GM21528 (cell line): ENCODE measurements around the gene SLC34A3.
"Not testable (repeated sequence)": the region's sequence is repeated elsewhere in the genome, so short reads cannot be mapped to it uniquely, and the experiment has no call there.

Experiments used
- ATAC-seq: cut with Tn5 transposase; IDR thresholded peaks from one replicate; pipeline ENCODE4 v1.9.1; 2021; ENCODE audit warnings: mild to moderate bottlenecking, moderate library complexity; ENCODE audit not compliant: unreplicated experiment, low FRiP score

The SLC34A3 gene

DNA sequence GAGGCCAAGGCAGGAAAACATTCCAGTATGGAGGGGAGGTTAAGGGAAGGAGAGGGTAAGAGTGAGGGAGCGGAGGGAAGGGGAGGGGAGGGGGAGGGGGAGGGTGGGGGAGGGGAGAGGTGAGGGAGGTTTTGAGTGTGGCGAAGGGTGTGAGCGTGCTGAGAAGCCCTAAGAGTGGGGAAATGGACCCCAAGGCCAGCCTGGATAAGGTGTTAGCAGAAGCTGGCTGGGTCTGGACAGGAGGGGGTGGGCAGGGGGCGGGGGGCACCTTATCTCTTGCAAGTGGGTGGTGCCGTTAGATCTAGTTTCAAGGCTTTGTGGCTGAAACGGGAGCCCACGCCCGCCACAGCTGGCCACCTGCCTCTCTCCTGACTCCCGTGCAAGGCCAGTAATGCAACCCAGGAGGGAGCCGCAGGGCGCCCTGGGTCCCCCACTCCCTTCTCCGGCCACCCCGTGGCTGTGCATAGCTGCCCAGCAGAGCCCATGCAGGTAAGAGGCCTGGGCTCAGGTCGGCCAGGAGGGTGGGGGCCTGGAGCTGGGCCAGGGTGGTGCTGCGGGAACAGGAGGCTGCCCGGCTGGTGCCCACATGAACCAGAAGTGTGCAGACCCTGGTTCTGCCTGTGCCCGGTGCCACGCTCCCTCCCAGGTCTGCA lies 2.7 kb upstream of the SLC34A3 start:
- no peak for ATAC-seq

DNA sequence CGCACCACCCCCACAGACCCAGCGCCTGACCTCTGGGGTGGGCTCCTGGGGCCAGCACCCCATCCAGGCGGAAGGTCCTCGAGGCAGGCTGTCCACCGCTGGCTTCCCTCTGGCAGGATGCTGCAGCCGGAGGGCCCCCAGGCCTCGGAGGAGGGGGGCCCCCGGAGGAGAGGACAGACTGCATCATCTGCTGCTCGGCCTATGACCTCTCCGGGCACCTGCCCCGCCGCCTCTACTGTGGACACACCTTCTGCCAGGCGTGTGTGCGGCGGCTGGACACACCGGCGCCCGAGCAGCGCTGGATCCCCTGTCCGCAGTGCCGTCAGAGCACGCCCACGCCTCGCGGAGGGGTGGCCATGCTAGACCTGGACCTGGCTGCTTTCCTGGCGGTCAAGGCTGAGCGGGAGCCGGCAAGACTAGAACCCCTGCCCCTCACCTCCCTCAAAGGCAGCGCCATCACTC lies 2.2 kb upstream of the SLC34A3 start:
- no peak for ATAC-seq

DNA sequence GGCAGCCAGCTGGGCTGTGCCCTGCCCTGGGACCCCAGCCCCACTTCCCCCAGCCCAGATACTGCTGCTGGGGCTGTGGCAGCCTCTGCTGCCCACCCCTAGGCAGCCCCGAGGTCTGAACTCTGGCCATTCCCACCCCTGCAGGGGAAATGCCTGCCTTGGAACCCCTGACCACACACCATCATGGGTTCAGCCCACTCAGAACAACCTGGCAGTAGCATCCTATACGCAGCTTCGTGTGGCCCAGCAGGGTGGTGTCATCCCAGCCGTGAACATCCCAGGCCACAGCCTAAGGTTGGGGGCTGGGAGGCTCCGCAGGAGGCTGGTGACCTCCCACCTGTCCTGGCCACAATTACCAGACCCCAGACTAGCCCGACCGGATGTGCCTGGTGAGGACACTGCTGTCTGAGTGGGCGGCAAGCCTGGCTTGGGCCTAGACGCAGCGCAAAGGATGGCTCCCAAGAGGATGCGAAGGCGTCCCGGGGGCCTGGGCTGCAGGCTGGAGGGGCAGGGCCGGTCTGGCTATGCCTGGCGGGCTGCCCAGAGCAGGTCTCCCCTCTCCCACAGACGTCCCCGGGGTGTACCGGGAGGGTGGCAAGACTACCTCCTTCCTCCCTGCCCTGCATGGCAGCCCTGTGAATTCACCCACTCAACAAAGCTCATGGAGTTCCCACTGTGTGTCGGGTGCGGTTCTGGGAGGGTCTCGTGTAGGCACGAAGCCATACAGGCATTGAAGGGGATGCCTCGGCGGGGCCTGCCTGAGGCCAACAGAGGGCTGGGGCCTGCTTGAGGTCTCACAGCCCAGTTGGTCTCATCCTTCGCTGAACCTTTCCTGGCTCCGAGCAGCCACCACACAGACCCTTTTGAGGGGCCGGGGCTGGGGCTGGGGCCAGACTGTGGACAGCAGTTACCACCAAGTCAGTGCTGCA lies 1.5 kb upstream of the SLC34A3 start:
- ATAC-seq = no peak

DNA sequence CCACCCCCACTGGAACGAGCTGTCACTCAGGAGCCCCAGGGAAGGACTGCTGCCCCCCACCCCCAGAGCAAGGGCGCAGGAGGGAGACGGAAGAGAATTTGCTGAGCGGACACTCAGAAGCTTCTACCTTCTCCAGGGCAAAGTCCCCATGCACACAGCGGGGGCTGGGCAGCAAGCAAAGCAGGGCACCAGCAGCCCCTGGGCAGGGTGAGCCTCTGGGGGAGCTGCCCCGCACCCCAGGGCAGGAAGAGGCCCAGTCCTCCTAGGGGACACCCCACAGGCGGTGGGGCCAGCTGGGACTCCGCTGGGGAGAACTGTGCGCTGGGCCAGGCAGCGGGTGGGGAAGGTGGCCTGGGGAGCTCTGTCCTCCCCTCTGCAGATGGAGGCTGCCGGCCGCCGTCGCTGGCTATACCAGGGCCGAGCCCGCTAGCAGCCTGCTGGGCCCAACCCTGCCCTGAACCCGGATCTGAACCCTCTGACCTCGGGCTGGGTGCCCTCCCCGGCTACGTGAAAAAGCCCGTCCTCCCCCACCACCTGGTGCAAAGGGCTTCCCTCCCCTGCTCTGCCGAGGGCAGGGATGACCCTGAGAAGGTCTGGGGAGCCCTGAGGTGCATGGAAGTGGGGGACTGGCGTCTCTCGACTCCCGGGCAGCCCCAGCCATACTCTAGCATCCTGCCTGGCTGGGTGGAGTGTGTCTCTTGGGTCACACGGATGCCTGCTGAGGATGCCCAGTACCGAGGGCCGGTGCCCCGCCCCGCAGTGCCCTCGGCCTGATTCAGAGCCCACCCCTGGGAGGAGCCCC lies 597 bp upstream of the SLC34A3 start:
- ATAC-seq = no peak

DNA sequence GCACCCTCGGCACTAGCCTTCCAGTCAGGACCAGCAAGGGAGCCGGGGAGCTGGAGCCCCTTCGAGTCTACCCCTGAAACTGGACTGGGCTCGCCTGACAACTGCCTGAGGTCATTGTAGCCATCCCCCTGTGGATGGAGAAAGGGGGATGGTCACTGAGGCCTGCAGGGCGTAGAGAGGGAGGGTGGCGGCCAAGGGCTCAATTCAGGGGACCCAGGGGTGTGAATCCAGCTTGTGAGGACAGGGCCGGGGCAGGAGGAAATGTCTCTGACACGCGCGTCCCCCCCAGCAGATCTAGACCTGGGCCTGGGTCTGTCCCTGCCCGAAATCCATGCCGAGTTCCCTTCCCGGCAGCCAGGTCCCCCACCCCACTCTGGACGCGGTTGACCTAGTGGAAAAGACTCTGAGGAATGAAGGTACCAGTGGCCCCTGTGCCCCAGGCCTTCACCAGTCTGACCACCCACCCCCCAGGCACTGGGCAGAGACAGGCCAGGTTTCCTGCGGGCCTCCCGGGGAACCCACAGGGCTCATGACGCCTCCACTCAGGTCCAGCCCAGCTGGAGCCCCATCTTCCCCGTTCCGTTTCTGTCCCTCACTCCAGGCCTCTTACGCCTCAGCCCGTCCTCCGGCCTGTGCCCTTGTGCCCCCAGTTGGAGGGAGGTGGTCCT lies 805 bp downstream of the SLC34A3 start:
- no peak for ATAC-seq

DNA sequence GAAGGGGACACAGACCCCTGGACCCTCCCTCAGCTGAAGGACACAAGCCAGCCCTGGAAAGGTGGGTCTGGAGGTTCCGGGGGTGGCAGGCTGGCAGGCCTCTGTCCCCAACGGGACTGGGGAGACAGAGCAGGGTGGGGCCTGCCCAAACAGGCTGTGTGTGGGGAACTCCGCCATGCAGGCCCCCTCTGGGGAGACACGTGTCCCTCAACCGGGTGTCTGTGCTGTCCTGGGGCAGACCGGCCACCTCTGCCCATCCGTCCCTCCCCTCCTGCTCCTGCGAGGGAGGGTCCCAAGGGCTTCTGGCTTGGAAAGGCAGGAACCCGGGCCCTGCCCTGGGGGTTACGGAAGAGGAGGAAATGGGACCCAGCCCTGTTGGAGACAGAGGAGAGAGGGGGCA lies 1.4 kb downstream of the SLC34A3 start:
- ATAC-seq = no peak

DNA sequence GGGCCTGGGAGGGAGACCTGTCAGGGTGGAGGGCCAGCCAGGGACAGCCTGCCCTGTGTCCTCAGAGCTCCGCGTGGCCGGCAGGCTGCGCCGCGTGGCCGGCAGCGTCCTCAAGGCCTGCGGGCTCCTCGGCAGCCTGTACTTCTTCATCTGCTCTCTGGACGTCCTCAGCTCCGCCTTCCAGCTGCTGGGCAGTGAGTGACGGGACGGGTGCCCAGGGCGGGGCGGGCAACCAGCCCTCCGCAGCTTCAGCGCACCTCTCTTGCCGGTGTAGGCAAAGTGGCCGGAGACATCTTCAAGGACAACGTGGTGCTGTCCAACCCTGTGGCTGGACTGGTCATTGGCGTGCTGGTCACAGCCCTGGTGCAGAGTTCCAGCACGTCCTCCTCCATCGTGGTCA lies 1.8 kb downstream of the SLC34A3 start:
- ATAC-seq = no peak

DNA sequence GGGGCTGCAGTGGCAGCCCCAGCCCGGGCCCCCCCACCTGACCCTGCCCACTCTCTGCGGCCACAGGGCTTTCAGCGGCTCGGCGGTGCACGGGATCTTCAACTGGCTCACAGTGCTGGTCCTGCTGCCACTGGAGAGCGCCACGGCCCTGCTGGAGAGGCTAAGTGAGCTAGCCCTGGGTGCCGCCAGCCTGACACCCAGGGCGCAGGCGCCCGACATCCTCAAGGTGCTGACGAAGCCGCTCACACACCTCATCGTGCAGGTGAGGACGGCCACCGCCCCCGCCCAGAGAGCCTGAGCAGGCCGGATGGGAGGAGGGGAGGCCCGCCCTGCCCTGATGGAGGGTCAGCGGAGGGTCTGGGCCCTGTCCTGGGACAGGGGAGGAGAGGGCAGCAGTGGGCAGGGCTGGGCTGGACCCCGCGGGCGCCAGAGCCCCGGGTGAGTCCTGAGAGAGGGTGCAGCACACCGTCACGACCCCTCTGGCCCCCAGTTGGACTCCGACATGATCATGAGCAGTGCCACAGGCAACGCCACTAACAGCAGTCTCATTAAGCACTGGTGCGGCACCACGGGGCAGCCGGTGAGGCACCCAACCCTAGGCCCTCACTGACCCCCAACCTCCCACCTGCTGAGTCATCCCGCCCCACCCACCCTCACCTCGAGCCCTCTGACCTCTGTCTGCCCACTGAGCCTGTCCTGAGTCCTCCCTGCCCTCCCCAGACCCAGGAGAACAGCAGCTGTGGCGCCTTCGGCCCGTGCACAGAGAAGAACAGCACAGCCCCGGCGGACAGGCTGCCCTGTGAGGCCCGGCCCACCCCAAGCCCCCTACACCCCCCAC lies 2.7 kb downstream of the SLC34A3 start:
- no peak for ATAC-seq

DNA sequence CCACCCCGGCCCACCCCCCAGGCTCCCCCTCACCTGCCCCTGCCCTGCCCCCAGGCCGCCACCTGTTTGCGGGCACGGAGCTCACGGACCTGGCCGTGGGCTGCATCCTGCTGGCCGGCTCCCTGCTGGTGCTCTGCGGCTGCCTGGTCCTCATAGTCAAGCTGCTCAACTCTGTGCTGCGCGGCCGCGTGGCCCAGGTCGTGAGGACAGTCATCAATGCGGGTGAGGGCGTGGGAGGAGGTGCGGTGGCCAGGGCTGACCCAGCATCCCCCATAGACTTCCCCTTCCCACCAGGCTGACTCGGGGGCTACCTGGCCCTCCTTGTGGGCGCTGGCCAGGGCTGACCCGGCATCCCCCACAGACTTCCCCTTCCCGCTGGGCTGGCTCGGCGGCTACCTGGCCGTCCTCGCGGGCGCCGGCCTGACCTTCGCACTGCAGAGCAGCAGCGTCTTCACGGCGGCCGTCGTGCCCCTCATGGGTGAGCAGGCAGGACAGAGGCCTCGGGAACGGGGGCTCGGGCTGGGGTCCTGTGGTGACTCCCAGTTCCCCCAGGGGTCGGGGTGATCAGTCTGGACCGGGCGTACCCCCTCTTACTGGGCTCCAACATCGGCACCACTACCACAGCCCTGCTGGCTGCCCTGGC lies 3.5 kb downstream of the SLC34A3 start:
- ATAC-seq = no peak

DNA sequence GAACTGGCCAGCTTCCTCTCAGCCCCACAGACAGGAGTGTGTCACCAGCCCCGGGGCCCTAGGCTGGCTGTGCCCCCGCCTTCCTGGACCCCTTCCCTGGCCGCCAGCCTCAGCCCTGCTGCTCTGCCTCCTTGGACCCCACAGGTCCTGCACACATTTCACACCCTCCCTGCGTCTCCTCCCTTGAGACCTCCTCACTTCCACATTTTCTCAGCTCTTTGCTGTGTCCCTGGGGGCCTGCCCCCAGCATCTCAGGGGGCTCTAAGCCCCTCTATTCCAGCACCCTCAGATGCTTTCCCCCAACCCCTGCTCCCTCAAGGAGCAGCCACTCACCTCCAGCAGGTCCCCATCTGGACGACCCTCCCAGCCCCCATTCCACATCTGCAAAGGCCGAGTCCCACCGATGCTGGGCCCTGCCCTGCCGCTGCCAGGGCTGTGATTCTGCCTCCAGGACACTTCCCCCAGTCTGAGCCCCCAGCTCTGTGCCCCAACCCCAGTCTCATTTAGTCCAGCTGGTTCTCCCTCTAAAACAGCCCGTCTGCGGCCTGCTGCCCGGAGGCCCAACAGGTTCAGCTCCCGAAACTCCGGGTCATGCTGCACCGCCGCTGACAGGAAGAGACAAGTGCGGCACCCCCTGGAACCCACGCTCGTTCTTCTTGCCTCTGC lies 4.2 kb downstream of the SLC34A3 start:
- no peak for ATAC-seq

DNA sequence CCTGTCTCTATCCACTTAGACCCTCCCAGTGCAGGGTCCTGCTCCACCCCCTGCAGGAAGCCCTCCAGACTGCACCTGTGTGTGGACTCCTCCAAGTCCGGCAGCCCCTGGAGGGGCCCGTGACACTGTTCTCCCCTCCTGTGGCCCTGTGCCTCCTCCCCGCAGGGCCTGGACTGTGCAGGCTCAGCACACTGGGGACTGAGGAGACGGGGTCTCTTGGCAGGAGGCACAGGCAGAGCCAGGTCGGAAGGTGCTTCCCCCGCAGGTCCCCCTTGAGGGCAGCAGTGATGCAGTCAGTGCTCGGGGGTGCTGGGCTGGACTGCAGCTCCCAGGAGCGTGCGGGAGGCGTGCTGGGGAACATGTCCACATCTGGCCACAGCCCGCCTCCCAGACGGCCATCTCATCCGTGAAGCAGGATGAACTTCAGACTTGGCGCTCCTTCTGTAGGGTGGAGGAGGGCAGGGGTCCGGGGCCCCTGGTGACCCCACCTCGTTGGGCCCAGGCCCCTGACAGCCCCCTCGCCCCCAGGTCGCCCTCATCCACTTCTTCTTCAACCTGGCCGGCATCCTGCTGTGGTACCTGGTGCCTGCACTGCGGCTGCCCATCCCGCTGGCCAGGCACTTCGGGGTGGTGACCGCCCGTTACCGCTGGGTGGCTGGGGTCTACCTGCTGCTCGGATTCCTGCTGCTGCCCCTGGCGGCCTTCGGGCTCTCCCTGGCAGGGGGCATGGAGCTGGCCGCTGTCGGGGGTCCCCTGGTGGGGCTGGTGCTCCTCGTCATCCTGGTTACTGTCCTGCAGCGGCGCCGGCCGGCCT lies 4.9 kb downstream of the SLC34A3 start:
- ATAC-seq = no peak

DNA sequence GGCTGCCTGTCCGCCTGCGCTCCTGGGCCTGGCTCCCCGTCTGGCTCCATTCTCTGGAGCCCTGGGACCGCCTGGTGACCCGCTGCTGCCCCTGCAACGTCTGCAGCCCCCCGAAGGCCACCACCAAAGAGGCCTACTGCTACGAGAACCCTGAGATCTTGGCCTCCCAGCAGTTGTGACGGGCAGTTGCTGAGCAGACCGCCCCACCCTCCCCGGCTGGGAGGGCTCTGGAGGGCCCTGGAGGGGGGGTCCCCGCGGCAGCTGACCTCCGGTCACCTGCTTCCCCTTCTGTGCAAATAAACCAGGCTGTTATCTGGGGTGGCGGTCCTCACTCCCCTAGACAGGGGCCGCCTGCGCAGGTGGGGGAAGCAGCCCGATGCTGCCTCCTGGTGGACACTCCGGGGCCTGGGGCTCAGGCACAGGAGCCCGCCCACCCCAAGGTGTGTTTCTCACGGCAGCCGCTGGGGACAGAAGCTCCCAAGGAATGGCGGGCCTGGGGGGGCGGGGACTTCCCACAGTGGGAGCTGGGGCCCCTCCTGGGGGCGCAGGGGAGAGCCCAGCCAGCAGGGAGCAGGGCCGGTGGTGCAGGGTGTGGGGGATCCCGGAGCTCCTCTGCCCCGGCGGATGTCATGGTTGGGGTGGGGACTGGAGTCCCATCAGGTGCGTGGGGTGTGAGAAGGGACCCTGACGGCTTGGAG lies 5.7 kb downstream of the SLC34A3 start:
- no peak for ATAC-seq

DNA sequence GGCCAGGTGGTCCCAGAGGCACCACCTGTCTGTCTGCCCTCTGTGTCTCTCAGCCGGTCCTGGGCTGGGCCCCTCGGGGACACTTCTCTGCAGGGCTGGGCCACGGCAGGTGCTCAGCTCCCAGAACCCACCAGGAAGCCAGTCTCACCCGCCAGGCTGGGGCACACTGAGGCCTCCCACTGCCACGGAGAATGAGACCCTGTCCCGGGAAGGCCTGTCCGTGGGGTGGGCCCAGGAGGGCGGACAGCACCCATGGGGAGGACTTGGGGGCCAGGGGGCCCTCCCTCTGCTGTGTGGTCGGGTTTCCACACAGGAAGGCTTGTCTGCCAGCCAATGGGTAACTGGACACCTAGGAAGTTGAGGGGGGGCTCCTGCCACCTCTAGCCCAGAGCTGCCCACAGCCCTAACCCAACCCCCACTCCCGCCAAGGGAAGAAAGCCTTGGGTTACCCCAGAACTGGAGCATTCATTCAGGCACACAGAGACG lies 6.3 kb downstream of the SLC34A3 start:
- no peak for ATAC-seq

DNA sequence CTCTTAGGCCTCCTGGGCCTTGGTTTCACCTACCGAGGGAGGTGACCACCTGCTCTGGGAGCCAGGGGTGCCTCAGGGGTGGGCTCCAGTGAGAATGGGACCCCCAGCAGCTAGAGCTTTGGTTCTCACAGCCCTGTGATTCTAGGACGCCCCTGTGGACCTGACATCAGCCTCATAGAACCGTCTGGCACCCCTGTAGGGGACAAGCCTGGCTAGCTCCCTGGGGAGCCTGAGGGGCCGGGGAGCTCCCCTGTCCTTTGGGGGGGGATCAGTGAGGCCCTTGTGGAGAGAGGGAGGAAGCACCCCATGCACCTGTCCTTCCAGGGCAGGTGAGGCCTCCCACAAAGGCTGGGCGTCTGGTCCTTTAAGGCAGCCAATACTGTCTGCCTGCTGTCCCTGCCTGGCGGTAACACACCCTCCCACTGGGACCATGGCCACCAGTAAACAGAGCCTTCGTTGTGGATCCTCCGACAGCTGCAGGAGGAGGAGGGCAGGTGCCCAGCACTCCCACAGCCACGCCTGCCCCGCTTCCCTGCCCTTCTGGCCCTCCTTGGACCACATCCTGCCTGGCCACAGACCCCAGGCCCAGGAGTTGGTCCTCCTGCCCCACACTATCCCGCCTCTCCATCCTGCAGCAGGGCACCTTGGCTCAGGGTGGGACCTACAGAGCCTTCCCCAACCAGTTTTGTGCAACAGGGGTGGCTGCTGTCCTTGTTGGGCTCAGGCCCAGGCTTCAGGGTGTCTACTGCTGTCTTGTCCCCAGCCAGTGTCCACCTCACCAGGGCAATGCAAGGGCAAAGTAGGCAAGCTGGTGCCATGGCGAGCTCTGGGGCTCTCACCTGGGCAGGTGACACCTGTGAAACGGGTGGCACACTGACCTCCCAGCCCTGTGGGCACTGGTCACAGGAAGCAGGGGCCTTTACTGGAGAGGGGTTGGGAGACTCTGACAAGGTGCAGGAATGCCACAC lies 7.3 kb downstream of the SLC34A3 start:
- ATAC-seq = no peak

DNA sequence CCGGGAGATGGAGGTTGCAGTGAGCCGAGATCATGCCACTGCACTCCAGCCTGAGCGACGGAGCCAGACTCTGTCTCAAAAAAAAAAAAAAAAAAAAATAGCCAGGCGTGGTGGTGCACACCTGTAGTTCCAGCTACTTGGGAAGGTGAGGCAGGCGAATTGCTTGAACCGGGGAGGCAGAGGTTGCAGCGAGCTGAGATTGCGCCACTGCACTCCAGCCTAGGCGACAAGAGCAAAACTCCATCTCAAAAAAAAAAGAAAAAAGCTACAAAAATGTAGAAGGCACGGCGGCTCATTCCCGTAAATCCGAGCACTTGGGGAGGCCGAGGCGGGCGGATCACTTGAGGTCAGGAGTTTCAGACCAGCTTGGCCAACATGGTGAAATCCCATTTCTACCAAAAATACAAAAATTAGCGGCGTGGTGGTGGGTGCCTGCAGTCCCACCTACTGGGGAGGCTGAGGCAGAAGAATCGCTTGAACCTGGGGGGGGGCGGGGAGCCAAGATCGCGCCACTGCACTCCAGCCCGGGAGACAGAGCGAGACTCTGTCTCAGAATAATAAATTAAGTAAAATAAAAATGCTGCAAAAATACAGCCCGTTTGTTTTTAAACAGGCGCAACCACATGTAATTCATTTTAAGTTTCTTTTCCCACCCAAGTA lies 9.0 kb downstream of the SLC34A3 start:
- not testable (repeated sequence) for ATAC-seq
